Stimulated activated CD4-positive, alpha-beta T cell treated with anti-CD3 and anti-CD28 coated beads, Interleukin-15, amount 100 ng/mL, for 24 hours (primary cell): ENCODE data around the gene MLC1.

Experiments
- DNase-seq: peaks from one replicate; pipeline ENCODE4 v3.0.0-alpha.2; 2020

The MLC1 gene

GRCh38 chr22:50057278-50058060 is 27.8 kb downstream of the MLC1 start:
- DNase-seq, result no peak

GRCh38 chr22:50056214-50056972 is 28.8 kb downstream of the MLC1 start:
- no peak for DNase-seq

GRCh38 chr22:50053861-50054260 is 31.4 kb downstream of the MLC1 start:
- no peak for DNase-seq

GRCh38 chr22:50051930-50052329 is 33.3 kb downstream of the MLC1 start:
- no peak for DNase-seq

- no peak for DNase-seq
Measured at GRCh38 chr22:50049299-50050195, 35.7 kb downstream of the MLC1 start.

GRCh38 chr22:50048836-50049235 is 36.4 kb downstream of the MLC1 start:
- no peak for DNase-seq

- DNase-seq, result no peak
Measured at GRCh38 chr22:50048061-50048765, 37.0 kb downstream of the MLC1 start.

GRCh38 chr22:50047346-50047745 is 37.9 kb downstream of the MLC1 start:
- DNase-seq, result no peak

- DNase-seq, result no peak
Measured at GRCh38 chr22:50046481-50047245, 38.6 kb downstream of the MLC1 start.

GRCh38 chr22:50046019-50046415 is 39.2 kb downstream of the MLC1 start:
- no peak for DNase-seq

- no peak for DNase-seq
Measured at GRCh38 chr22:50045211-50046018, 39.8 kb downstream of the MLC1 start.

GRCh38 chr22:50044485-50045118 is 40.6 kb downstream of the MLC1 start:
- no peak for DNase-seq

GRCh38 chr22:50041361-50042065 is 43.7 kb downstream of the MLC1 start:
- no peak for DNase-seq

- DNase-seq, result no peak
Measured at GRCh38 chr22:50040717-50041116, 44.5 kb downstream of the MLC1 start.

GRCh38 chr22:50039669-50040443 is 45.4 kb downstream of the MLC1 start:
- no peak for DNase-seq

- DNase-seq, result no peak
Measured at GRCh38 chr22:50035976-50036724, 49.1 kb downstream of the MLC1 start.

GRCh38 chr22:50035131-50035881 is 49.9 kb downstream of the MLC1 start:
- no peak for DNase-seq
